ENCODE data around the gene MRAP2. TPM values are rescaled to one million over a fixed set of nuclear protein-coding genes. Genes with fewer than 3 reads are reported as not detected.

MRAP2 gene
- total and polyA plus RNA-seq, 2 experiments from 2014 or later = 6.1 to 13.5 TPM

DNA sequence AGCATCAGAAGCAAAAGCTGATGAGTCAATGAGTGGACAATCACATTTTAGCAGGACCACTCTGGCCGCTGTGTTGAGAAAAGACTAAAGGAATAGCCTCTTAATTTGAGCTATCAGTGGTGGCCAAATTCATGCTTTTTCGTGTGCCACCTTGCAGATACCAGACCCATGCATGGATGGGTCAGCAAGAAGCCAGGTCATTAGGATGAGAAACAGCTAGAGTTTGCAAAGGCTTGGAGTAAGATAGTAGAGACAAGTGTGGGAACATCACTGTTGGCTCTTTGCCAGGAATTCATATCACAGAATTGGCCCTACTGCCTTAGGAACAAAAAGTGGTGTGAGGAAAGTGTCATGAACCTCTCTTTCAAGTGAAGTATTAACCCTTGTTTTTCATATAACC is 25.5 kb downstream of the MRAP2 start:
- no peak overlapping the region for H3K27ac Mint-ChIP-seq
- no peaks in the 10 kb centered on the region for H3K27me3 ChIP-seq (ENCODE audit: insufficient read depth)
- TF ChIP-seq, protein P1, sequence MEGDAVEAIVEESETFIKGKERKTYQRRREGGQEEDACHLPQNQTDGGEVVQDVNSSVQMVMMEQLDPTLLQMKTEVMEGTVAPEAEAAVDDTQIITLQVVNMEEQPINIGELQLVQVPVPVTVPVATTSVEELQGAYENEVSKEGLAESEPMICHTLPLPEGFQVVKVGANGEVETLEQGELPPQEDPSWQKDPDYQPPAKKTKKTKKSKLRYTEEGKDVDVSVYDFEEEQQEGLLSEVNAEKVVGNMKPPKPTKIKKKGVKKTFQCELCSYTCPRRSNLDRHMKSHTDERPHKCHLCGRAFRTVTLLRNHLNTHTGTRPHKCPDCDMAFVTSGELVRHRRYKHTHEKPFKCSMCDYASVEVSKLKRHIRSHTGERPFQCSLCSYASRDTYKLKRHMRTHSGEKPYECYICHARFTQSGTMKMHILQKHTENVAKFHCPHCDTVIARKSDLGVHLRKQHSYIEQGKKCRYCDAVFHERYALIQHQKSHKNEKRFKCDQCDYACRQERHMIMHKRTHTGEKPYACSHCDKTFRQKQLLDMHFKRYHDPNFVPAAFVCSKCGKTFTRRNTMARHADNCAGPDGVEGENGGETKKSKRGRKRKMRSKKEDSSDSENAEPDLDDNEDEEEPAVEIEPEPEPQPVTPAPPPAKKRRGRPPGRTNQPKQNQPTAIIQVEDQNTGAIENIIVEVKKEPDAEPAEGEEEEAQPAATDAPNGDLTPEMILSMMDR (conservative IDR thresholded peaks at IDR 0.05; ENCODE audit: low read depth in 2 of 2) = no peak
- TF ChIP-seq ZNF462 (CRISPR knock-in tag; IDR thresholded peaks at IDR 0.05) = no peak
- no peak for TF ChIP-seq ETS1 (IDR thresholded peaks at IDR 0.05)
- no peak for TF ChIP-seq EZH2phosphoT487 (IDR thresholded peaks at IDR 0.05; ENCODE audit: unreplicated experiment)
- TF ChIP-seq CREB1 (CRISPR knock-in tag; IDR thresholded peaks at IDR 0.05; ENCODE audit: low read depth) = no peak
- no peak for TF ChIP-seq ZNF331 (CRISPR knock-in tag; IDR thresholded peaks at IDR 0.05; ENCODE audit: low read depth)
- TF ChIP-seq REST (IDR thresholded peaks at IDR 0.05; ENCODE audit: unreplicated experiment) = no peak
- no peak for TF ChIP-seq ZNF114 (CRISPR knock-in tag; IDR thresholded peaks at IDR 0.05)
- no peak for TF ChIP-seq EZH2 (IDR thresholded peaks at IDR 0.05; ENCODE audit: low read depth, unreplicated experiment)
- no peak for TF ChIP-seq JUNB (IDR thresholded peaks at IDR 0.05; ENCODE audit: unreplicated experiment)
- TF ChIP-seq NANOG (IDR thresholded peaks at IDR 0.05; ENCODE audit: borderline replicate concordance) = no peak
- TF ChIP-seq STAT1 (IDR thresholded peaks at IDR 0.05; ENCODE audit: unreplicated experiment) = no peak
- TF ChIP-seq POLR2AphosphoS5 (IDR thresholded peaks at IDR 0.05; ENCODE audit: low read depth) = no peak
- H3K36me3 ChIP-seq (ENCODE audit: insufficient read depth) = no peaks in the 10 kb centered on the region
- H3K79me2 ChIP-seq (replicated peaks; ENCODE audit: insufficient read depth) = no peaks in the 10 kb centered on the region
- peaks cover 30% of the 10 kb centered on the region for H3K4me1 Mint-ChIP-seq
- no peaks in the 10 kb centered on the region; the same call in 1 of the 2 replicates for H3F3A ChIP-seq (replicated peaks; ENCODE audit: low read depth)
- H3K27ac ChIP-seq (ENCODE audit: low read depth) = no peak overlapping the region
- peaks cover 7% of the 10 kb centered on the region; the same call in 1 of the 2 replicates for H3K9me2 ChIP-seq (ENCODE audit: insufficient read depth)
- no peak overlapping the region for H3K4me3 ChIP-seq
- no peaks in the 10 kb centered on the region for H4K20me1 ChIP-seq (replicated peaks; ENCODE audit: insufficient read depth)
- no peak for DNase-seq (ENCODE audit: low spot score)
- H3K9me3 Mint-ChIP-seq = no peaks in the 10 kb centered on the region
- H3K4me3 Mint-ChIP-seq = no peak overlapping the region
- peaks cover 25% of the 10 kb centered on the region for H3K4me1 ChIP-seq (ENCODE audit: insufficient read depth)
- peaks cover 2% of the 10 kb centered on the region for H3K27me3 Mint-ChIP-seq (ENCODE audit: insufficient read depth, low read depth, poor library complexity)
- no peak overlapping the region for H3K4me2 ChIP-seq
- peaks cover 3% of the 10 kb centered on the region; the same call in 1 of the 3 replicates for H3K36me3 Mint-ChIP-seq (ENCODE audit: low read depth)
- H2AFZ ChIP-seq = no peak overlapping the region
- ATAC-seq = no peak

Data from GM23338 (cell line).